ENCODE measurements around the gene IRF1. TPM values are rescaled to one million over a fixed set of nuclear protein-coding genes. Genes with fewer than 3 reads are reported as not detected.
"Not testable (repeated sequence)": the region's sequence is repeated elsewhere in the genome, so short reads cannot be mapped to it uniquely, and the experiment has no call there.

The IRF1 gene
- total RNA-seq, 1 donor from 2014 or later, result 12.6 TPM

GRCh38 chr5:132457371-132458225 lies 33.0 kb downstream of the IRF1 start:
- ATAC-seq, result peak; percentile 37
- intact Hi-C loops (cut with micrococcal nuclease), result no loop called here
- DNase-seq, result peak; percentile 45

- no peak for ATAC-seq
- intact Hi-C loops (cut with micrococcal nuclease), result no loop called here
Observed at GRCh38 chr5:132456987-132457361, 33.6 kb downstream of the IRF1 start.

GRCh38 chr5:132456296-132456986 lies 34.1 kb downstream of the IRF1 start:
- peak; percentile 60 for DNase-seq
- intact Hi-C loops (cut with micrococcal nuclease), result no loop called here
- ATAC-seq, result peak; percentile 46

More at GRCh38 chr5:132456987-132457361, 33.6 kb downstream of the IRF1 start:
- no peak for DNase-seq

- intact Hi-C loops (cut with micrococcal nuclease), result no loop called here
- DNase-seq, result no peak
Observed at GRCh38 chr5:132455614-132456115, 34.9 kb downstream of the IRF1 start.

GRCh38 chr5:132454361-132454760 lies 36.2 kb downstream of the IRF1 start:
- DNase-seq (no peak), ATAC-seq (no peak)
- intact Hi-C loops (cut with micrococcal nuclease), result no loop called here

More at GRCh38 chr5:132455614-132456115, 34.9 kb downstream of the IRF1 start:
- ATAC-seq, result no peak

GRCh38 chr5:132451387-132451786 lies 39.2 kb downstream of the IRF1 start:
- DNase-seq (no peak), ATAC-seq (no peak)
- intact Hi-C loops (cut with micrococcal nuclease), result no loop called here

- intact Hi-C loops (cut with micrococcal nuclease), result no loop called here
- ATAC-seq (no peak), DNase-seq (no peak)
Observed at GRCh38 chr5:132449060-132449459, 41.5 kb downstream of the IRF1 start.

GRCh38 chr5:132447196-132447595 lies 43.4 kb downstream of the IRF1 start:
- DNase-seq (no peak), ATAC-seq (peak; percentile 2)
- intact Hi-C loops (cut with micrococcal nuclease), result no loop called here

GRCh38 chr5:132446621-132447020 lies 44.0 kb downstream of the IRF1 start:
- ATAC-seq (peak; percentile 91), DNase-seq (peak; percentile 86)
- intact Hi-C loops (cut with micrococcal nuclease), result no loop called here

- ATAC-seq, result peak; percentile 12
- intact Hi-C loops (cut with micrococcal nuclease), result no loop called here
Observed at GRCh38 chr5:132445930-132446329, 44.6 kb downstream of the IRF1 start.

GRCh38 chr5:132445640-132445923 lies 45.0 kb downstream of the IRF1 start:
- ATAC-seq (peak; percentile 4), DNase-seq (no peak)
- intact Hi-C loops (cut with micrococcal nuclease), result no loop called here

More at GRCh38 chr5:132445930-132446329, 44.6 kb downstream of the IRF1 start:
- no peak for DNase-seq

- no peak for ATAC-seq
- DNase-seq, result no peak
- intact Hi-C loops (cut with micrococcal nuclease), result no loop called here
Observed at GRCh38 chr5:132444841-132445639, 45.5 kb downstream of the IRF1 start.

- ATAC-seq, result no peak
- intact Hi-C loops (cut with micrococcal nuclease), result no loop called here
- no peak for DNase-seq
Observed at GRCh38 chr5:132444061-132444460, 46.5 kb downstream of the IRF1 start.

GRCh38 chr5:132439521-132440089 lies 51.0 kb downstream of the IRF1 start:
- peak; percentile 80 for DNase-seq
- intact Hi-C loops (cut with micrococcal nuclease), result no loop called here
- peak; percentile 85 for ATAC-seq

GRCh38 chr5:132438917-132439316 lies 51.7 kb downstream of the IRF1 start:
- peak; percentile 46 for ATAC-seq
- intact Hi-C loops (cut with micrococcal nuclease), result no loop called here
- DNase-seq, result no peak

GRCh38 chr5:132438267-132438645 lies 52.3 kb downstream of the IRF1 start:
- DNase-seq; intact Hi-C loops (cut with micrococcal nuclease); ATAC-seq: not testable (repeated sequence)

GRCh38 chr5:132437604-132438266 lies 52.8 kb downstream of the IRF1 start:
- ATAC-seq (peak; percentile 69), DNase-seq (peak; percentile 82)
- intact Hi-C loops (cut with micrococcal nuclease), result no loop called here

GRCh38 chr5:132436936-132437335 lies 53.6 kb downstream of the IRF1 start:
- no peak for ATAC-seq
- intact Hi-C loops (cut with micrococcal nuclease), result no loop called here
- DNase-seq, result no peak

- DNase-seq (no peak), ATAC-seq (no peak)
- intact Hi-C loops (cut with micrococcal nuclease), result no loop called here
Observed at GRCh38 chr5:132435886-132436285, 54.7 kb downstream of the IRF1 start.
